ENCODE measurements around the gene MTARC2.

DNA sequence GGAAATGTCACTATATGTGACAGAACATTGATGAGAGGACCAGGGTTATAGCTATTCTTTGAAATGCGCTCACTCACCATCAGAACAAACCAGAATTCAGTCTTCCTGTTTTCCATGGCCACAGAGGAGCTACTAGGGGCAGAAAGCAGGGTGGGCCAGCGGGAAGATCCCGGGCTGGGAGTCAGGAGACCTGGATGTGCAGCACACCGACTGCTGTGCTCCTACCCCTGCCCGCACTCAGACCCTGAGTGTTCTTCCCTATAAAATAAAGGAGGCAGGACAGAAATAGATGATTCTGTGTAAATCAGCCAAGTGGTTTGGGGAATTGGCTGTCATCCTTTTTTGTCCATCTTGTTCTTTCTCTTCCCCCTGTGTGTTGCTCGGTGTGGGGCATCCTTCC is 59.6 kb downstream of the MTARC2 start:
- TF ChIP-seq, protein P1, sequence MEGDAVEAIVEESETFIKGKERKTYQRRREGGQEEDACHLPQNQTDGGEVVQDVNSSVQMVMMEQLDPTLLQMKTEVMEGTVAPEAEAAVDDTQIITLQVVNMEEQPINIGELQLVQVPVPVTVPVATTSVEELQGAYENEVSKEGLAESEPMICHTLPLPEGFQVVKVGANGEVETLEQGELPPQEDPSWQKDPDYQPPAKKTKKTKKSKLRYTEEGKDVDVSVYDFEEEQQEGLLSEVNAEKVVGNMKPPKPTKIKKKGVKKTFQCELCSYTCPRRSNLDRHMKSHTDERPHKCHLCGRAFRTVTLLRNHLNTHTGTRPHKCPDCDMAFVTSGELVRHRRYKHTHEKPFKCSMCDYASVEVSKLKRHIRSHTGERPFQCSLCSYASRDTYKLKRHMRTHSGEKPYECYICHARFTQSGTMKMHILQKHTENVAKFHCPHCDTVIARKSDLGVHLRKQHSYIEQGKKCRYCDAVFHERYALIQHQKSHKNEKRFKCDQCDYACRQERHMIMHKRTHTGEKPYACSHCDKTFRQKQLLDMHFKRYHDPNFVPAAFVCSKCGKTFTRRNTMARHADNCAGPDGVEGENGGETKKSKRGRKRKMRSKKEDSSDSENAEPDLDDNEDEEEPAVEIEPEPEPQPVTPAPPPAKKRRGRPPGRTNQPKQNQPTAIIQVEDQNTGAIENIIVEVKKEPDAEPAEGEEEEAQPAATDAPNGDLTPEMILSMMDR (optimal IDR thresholded peaks at IDR 0.05 in 1 of 3, IDR thresholded peaks at IDR 0.05 in 1 of 3, conservative IDR thresholded peaks at IDR 0.05 in 1 of 3; ENCODE audit: extremely low read depth in 1 of 3, insufficient read depth in 2 of 3, low read length in 3 of 3), result no peak
- TF ChIP-seq EZH2 (IDR thresholded peaks at IDR 0.05; ENCODE audit: low read length), result no peak

All from keratinocyte (primary cell).